B cell (primary cell): Measurements from ENCODE around the gene CCDC97. TPM values are rescaled to one million over a fixed set of nuclear protein-coding genes. Genes with fewer than 3 reads are reported as not detected.

Source experiments
- ATAC-seq: fragments of 200-7000 bp; cut with Tn5 transposase; one replicate; pipeline ENCODE4 v1.10.0; 2021; ENCODE audit warnings: low read depth, mild to moderate bottlenecking, moderate number of reproducible peaks, moderate library complexity
- CTCF ChIA-PET: fragments of 350-600 bp; sonication (Branson Sonifier 250); formaldehyde crosslinking; loops from one replicate; lab custom pipeline; 2021; ENCODE audit warnings: antibody characterized with exemption, inconsistent platforms; lab: Charles Lee
- POLR2A ChIA-PET: fragments of 350-600 bp; sonication (Branson Sonifier 250); formaldehyde crosslinking; loops from one replicate; lab custom pipeline; 2021; ENCODE audit warnings: antibody characterized with exemption; lab: Charles Lee
- DNase-seq: peaks from one replicate; pipeline ENCODE4 v3.0.0; 2013
- H2AFZ ChIP-seq: 2 replicates; pipeline ENCODE4 v1.6.1; 2012; ENCODE audit warnings: mild to moderate bottlenecking, low read depth, low read length; ENCODE audit not compliant: insufficient read depth, poor library complexity, severe bottlenecking
- H3K27ac ChIP-seq, 2 donors: 1 replicate in 1 of 2; 2 replicates in 1 of 2; pipeline ENCODE4 v1.5.1; 2012 to 2013; ENCODE audit warnings: low read length in 2 of 2, mild to moderate bottlenecking in 2 of 2, moderate library complexity in 1 of 2
- H3K27me3 ChIP-seq, 4 experiments: fragments of 200-600 bp in 1 of 4; sonication (generic) in 1 of 4; replicated peaks in 1 of 4; 1 replicate in 2 of 4; 2 replicates in 2 of 4; pipeline versions ENCODE4 v1.6.1 to v1.7.0; 2013 to 2016; ENCODE audit warnings: low read length in 3 of 4, mild to moderate bottlenecking in 2 of 4, mixed read lengths in 1 of 4, moderate library complexity in 1 of 4; ENCODE audit not compliant: insufficient read depth in 4 of 4, control insufficient read depth in 3 of 4; ENCODE audit errors: control extremely low read depth in 1 of 4
- H3K36me3 ChIP-seq, 2 experiments: replicated peaks in 1 of 2; 1 replicate in 1 of 2; 2 replicates in 1 of 2; pipeline versions ENCODE4 v1.6.1 to v1.7.1; 2013; ENCODE audit warnings: low read length in 1 of 2; ENCODE audit not compliant: insufficient read depth in 2 of 2, control insufficient read depth in 1 of 2; ENCODE audit errors: control extremely low read depth in 1 of 2, extremely low read depth in 1 of 2
- H3K4me1 ChIP-seq, 2 donors: fragments of 200-600 bp in 1 of 2; sonication (generic) in 1 of 2; 1 replicate in 1 of 2; 2 replicates in 1 of 2; pipeline versions ENCODE4 v1.5.1 to v1.6.1; 2013 to 2017; ENCODE audit warnings: low read length in 2 of 2; ENCODE audit not compliant: control insufficient read depth in 2 of 2, insufficient read depth in 2 of 2
- H3K4me2 ChIP-seq: replicated peaks from 2 replicates; pipeline ENCODE3; 2012; ENCODE audit warnings: mild to moderate bottlenecking, low read depth, low read length; ENCODE audit not compliant: poor library complexity, severe bottlenecking
- H3K4me3 ChIP-seq, 5 experiments: fragments of 200-600 bp in 1 of 5; sonication (generic) in 1 of 5; 1 replicate in 3 of 5; 2 replicates in 2 of 5; pipeline versions ENCODE4 v1.5.1 to v1.7.0; 2011 to 2016; ENCODE audit warnings: low read length in 4 of 5, mild to moderate bottlenecking in 4 of 5, low read depth in 2 of 5, control low read depth in 1 of 5, moderate library complexity in 1 of 5; ENCODE audit not compliant: insufficient read depth in 1 of 5; ENCODE audit errors: control extremely low read depth in 1 of 5, extremely low read depth in 1 of 5
- H3K79me2 ChIP-seq: fragments of 200-600 bp; sonication (generic); one replicate; pipeline ENCODE4 v1.6.0; 2016; ENCODE audit warnings: low read length; ENCODE audit not compliant: control insufficient read depth, insufficient read depth
- H3K9ac ChIP-seq: fragments of 200-600 bp; sonication (generic); 2 replicates; pipeline ENCODE4 v1.6.1; 2017; ENCODE audit warnings: mild to moderate bottlenecking, low read length, moderate library complexity
- H3K9me3 ChIP-seq, 3 donors: one replicate each; pipeline versions ENCODE4 v1.6.1 to v1.7.1; 2013; ENCODE audit warnings: low read length in 2 of 3; ENCODE audit not compliant: control insufficient read depth in 2 of 3, insufficient read depth in 1 of 3; ENCODE audit errors: control extremely low read depth in 1 of 3
- H4K20me1 ChIP-seq: 2 replicates; pipeline ENCODE4 v1.6.0; 2012; ENCODE audit warnings: mild to moderate bottlenecking, low read length; ENCODE audit not compliant: insufficient read depth, control insufficient read depth, poor library complexity, severe bottlenecking
- H3K27ac Mint-ChIP-seq: one replicate; pipeline ENCODE4 v1.8.0; 2021; ENCODE audit warnings: mixed read lengths
- H3K27me3 Mint-ChIP-seq: one replicate; pipeline ENCODE4 v1.8.0; 2021; ENCODE audit warnings: mixed read lengths
- H3K4me1 Mint-ChIP-seq: one replicate; pipeline ENCODE4 v1.8.0; 2021; ENCODE audit warnings: mixed read lengths
- H3K4me3 Mint-ChIP-seq: one replicate; pipeline ENCODE4 v1.8.0; 2021; ENCODE audit warnings: mixed read lengths
- H3K9me3 Mint-ChIP-seq: one replicate; pipeline ENCODE4 v1.8.0; 2022; ENCODE audit warnings: mixed read lengths; ENCODE audit not compliant: insufficient read depth
- EZH2 ChIP-seq: IDR thresholded peaks from 2 replicates; pipeline ENCODE4 v1.6.1; 2012; ENCODE audit warnings: borderline replicate concordance, low read depth, mild to moderate bottlenecking, moderate library complexity, low read length; ENCODE audit not compliant: insufficient read depth, poor library complexity, severe bottlenecking
- WGBS: methylation state at CpG from one replicate; pipeline ENCODE4 v1.1.5; 2013; ENCODE audit warnings: missing lambda C conversion rate; ENCODE audit not compliant: insufficient coverage; 5-methylcytosine and 5-hydroxymethylcytosine counted together
- intact Hi-C: fragments of 100-400 bp; cut with micrococcal nuclease; formaldehyde crosslinking; loops from one replicate; pipeline ENCODE4 v1.10.0; 2022
- polyA plus RNA-seq: library from polyadenylated mRNA; depleted of rRNA; stranded (reverse); fragments of >200 nt; gene quantifications from 2 replicates; pipeline ENCODE4 v1.2.3, GENCODE V29; 2012
- total RNA-seq, 2 donors: library from RNA; stranded (reverse); fragments of 120-200 nt in 1 of 2; gene quantifications; 1 replicate in 1 of 2; 2 replicates in 1 of 2; pipeline versions ENCODE4 v1.2.3 to v1.2.4, GENCODE V29; 2013 to 2022
- TF ChIP-seq, protein P1 (sequence below): fragments of 200-600 bp; IDR thresholded peaks from one replicate; pipeline ENCODE4 v1.8.0; 2022; ENCODE audit warnings: antibody characterized with exemption, mild to moderate bottlenecking

CCDC97 gene
- total and polyA plus RNA-seq, 2 donors (not counting 1 experiment from before 2014, with no cell fraction given): 16.3 to 68.3 TPM

DNA sequence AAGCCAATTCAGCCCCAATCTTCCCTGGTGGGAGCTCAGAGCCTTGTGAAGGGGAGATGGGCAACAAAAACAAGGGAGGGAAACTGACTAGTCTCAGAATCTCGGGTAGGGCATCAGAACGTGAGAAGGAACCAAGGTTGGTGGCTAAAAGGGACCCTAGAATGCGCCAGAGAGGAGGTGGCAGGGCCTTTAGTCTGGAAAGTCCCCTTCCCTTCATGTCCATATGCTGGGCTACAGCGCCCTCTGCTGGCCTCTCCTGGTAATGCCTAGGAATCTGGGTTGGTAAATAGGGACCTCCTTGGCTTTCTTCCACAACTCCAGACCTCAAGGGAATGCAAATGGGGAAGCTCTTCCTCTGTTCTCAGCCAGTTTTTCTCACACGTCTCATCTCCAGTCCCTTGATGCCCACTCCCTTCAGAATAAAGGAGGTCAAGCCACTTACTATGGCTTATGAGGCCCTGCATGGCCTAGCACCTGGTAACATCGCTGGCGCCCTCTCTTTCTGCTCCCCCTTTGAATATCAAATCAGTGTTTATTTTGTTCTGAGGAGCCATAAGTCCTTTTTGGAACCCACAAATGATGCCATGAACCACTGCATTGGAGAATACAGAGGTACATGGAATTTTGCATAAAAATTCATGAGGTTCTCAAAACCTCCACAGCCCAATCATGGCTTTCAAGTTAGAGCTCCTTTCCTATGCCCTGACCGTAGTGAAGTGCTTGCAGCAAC, 1.4 kb upstream of the CCDC97 start:
- Histone ChIP-seq H3K79me2 (peaks cover 73% of the 10 kb centered on the region), H3K36me3 (peaks cover 9 to 49% of the 10 kb centered on the region in 2 experiments), H4K20me1 (peaks cover 29% of the 10 kb centered on the region), H3K4me1 (peaks cover 58 to 77% of the 10 kb centered on the region in 2 donors), H3K27me3 (no peaks in the 10 kb centered on the region), H3K27ac (peak overlapping the region; percentile 89 to 100), H3K4me2 (peak overlapping the region; percentile 98), H3K9ac (peak overlapping the region; percentile 96), H3K4me3 (peak overlapping the region in 4 of 5 experiments; percentile 59 to 95 (median 66)), H2AFZ (peak overlapping the region; percentile 90), H3K9me3 (no peaks in the 10 kb centered on the region)
- ATAC-seq: peak; percentile 64
- POLR2A ChIA-PET: interaction anchor here (0.5 to 1.8 kb wide), 9 partner anchors 11 to 872 kb away, joined by 3 to 11 read pairs (median 5); partner anchors contain the start of genes HNRNPUL1 and TGFB1
- H3K9me3 Mint-ChIP-seq: no peaks in the 10 kb centered on the region
- H3K27me3 Mint-ChIP-seq: no peaks in the 10 kb centered on the region
- CTCF ChIA-PET: interaction anchor here (0.6 to 8.3 kb wide), 29 partner anchors 9 to 645 kb away, joined by 3 to 89 read pairs (median 4); partner anchors contain the start of genes B9D2, HNRNPUL1 and TGFB1
- H3K27ac Mint-ChIP-seq: peak overlapping the region; percentile 100
- TF ChIP-seq, protein P1, sequence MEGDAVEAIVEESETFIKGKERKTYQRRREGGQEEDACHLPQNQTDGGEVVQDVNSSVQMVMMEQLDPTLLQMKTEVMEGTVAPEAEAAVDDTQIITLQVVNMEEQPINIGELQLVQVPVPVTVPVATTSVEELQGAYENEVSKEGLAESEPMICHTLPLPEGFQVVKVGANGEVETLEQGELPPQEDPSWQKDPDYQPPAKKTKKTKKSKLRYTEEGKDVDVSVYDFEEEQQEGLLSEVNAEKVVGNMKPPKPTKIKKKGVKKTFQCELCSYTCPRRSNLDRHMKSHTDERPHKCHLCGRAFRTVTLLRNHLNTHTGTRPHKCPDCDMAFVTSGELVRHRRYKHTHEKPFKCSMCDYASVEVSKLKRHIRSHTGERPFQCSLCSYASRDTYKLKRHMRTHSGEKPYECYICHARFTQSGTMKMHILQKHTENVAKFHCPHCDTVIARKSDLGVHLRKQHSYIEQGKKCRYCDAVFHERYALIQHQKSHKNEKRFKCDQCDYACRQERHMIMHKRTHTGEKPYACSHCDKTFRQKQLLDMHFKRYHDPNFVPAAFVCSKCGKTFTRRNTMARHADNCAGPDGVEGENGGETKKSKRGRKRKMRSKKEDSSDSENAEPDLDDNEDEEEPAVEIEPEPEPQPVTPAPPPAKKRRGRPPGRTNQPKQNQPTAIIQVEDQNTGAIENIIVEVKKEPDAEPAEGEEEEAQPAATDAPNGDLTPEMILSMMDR: peak; percentile 96
- no peak for TF ChIP-seq EZH2
- DNase-seq: peak; percentile 93
- H3K4me1 Mint-ChIP-seq: peaks cover 71% of the 10 kb centered on the region
- H3K4me3 Mint-ChIP-seq: peak overlapping the region; percentile 98
- 17% methylated on average over 7 of the region's 8 CpGs for WGBS
- intact Hi-C loops: loop anchor here (1.0 kb wide), 4 partner anchors 11 to 182 kb away; no protein-coding TSS in a partner anchor
